Stimulated activated CD4-positive, alpha-beta T cell treated with anti-CD3 and anti-CD28 coated beads, TNF-alpha, amount 100 ng/mL, for 4 hours (primary cell): ENCODE data around the gene ST14.
A peak's percentile ranks its signal among the peaks of the same experiment; 100 is the strongest.

Experiments used
- DNase-seq, 3 experiments: peaks; one replicate each; pipeline ENCODE4 v3.0.0-alpha.2; 2020; ENCODE audit warnings: low read depth in 3 of 3

The ST14 gene

GRCh38 chr11:130208241-130209127, 48.9 kb downstream of the ST14 start:
- no peak for DNase-seq

- DNase-seq, result no peak
Measured at GRCh38 chr11:130209128-130209932, 49.7 kb downstream of the ST14 start.

- DNase-seq, result no peak
Measured at GRCh38 chr11:130209954-130210854, 50.6 kb downstream of the ST14 start.

- DNase-seq, result no peak
Measured at GRCh38 chr11:130211144-130211543, 51.6 kb downstream of the ST14 start.

- DNase-seq, result no peak
Measured at GRCh38 chr11:130211781-130212401, 52.3 kb downstream of the ST14 start.

GRCh38 chr11:130212431-130212961, 52.9 kb downstream of the ST14 start:
- DNase-seq, result no peak

GRCh38 chr11:130213143-130213978, 53.8 kb downstream of the ST14 start:
- peak; percentile 45 to 52 (median 51) for DNase-seq

- no peak for DNase-seq
Measured at GRCh38 chr11:130213979-130214281, 54.3 kb downstream of the ST14 start.

- DNase-seq, result no peak
Measured at GRCh38 chr11:130214861-130215530, 55.4 kb downstream of the ST14 start.

GRCh38 chr11:130215531-130216220, 56.1 kb downstream of the ST14 start:
- no peak for DNase-seq

- no peak for DNase-seq
Measured at GRCh38 chr11:130216221-130216550, 56.6 kb downstream of the ST14 start.

GRCh38 chr11:130216591-130217132, 57.1 kb downstream of the ST14 start:
- DNase-seq, result no peak

GRCh38 chr11:130217133-130218031, 57.8 kb downstream of the ST14 start:
- no peak for DNase-seq

- no peak for DNase-seq
Measured at GRCh38 chr11:130218501-130219070, 59.0 kb downstream of the ST14 start.

- DNase-seq, result no peak
Measured at GRCh38 chr11:130219148-130219547, 59.6 kb downstream of the ST14 start.

GRCh38 chr11:130220311-130221035, 60.9 kb downstream of the ST14 start:
- no peak for DNase-seq
